Inferior parietal cortex (tissue), 1 donor: Measurements from ENCODE around the gene SEPTIN8.
A peak's percentile ranks its signal among the peaks of the same experiment; 100 is the strongest.

Experiments
- DNase-seq: peaks from one replicate; pipeline ENCODE4 v3.0.0-alpha.2; 2016; ENCODE audit errors: extremely low spot score

SEPTIN8 gene

GRCh38 chr5:132749506-132749905 lies 27.5 kb downstream of the SEPTIN8 start:
- DNase-seq, result no peak

- no peak for DNase-seq
Measured at GRCh38 chr5:132748522-132749000, 28.5 kb downstream of the SEPTIN8 start.

- no peak for DNase-seq
Measured at GRCh38 chr5:132747616-132748440, 29.2 kb downstream of the SEPTIN8 start.

GRCh38 chr5:132746954-132747615 lies 30.0 kb downstream of the SEPTIN8 start, which contains the start of gene CCNI2:
Gene CCNI2 (plus strand): TSS chr5:132747426. CDS start chr5:132747496, 70 bp downstream.
- peak; percentile 52 for DNase-seq

GRCh38 chr5:132746592-132746953 lies 30.5 kb downstream of the SEPTIN8 start:
- no peak for DNase-seq

- no peak for DNase-seq
Measured at GRCh38 chr5:132744659-132745058, 32.4 kb downstream of the SEPTIN8 start.

GRCh38 chr5:132742626-132743025 lies 34.4 kb downstream of the SEPTIN8 start:
- no peak for DNase-seq

GRCh38 chr5:132742158-132742557 lies 34.9 kb downstream of the SEPTIN8 start:
- DNase-seq, result no peak

GRCh38 chr5:132739232-132739631 lies 37.8 kb downstream of the SEPTIN8 start:
- DNase-seq, result no peak

GRCh38 chr5:132737982-132738681 lies 38.9 kb downstream of the SEPTIN8 start:
- DNase-seq, result no peak

- peak; percentile 99 for DNase-seq
Measured at GRCh38 chr5:132736853-132737833, 39.9 kb downstream of the SEPTIN8 start, which contains the start of gene KIF3A. Gene KIF3A (minus strand): TSS chr5:132737546. CDS start chr5:132737419, 127 bp downstream.

- no peak for DNase-seq
Measured at GRCh38 chr5:132734687-132735086, 42.4 kb downstream of the SEPTIN8 start.

GRCh38 chr5:132733499-132734148 lies 43.4 kb downstream of the SEPTIN8 start:
- DNase-seq, result no peak

GRCh38 chr5:132729896-132730295 lies 47.1 kb downstream of the SEPTIN8 start:
- DNase-seq, result no peak

- DNase-seq, result no peak
Measured at GRCh38 chr5:132725745-132726144, 51.3 kb downstream of the SEPTIN8 start.

- no peak for DNase-seq
Measured at GRCh38 chr5:132718544-132719312, 58.3 kb downstream of the SEPTIN8 start.

GRCh38 chr5:132714456-132715307 lies 62.4 kb downstream of the SEPTIN8 start:
- DNase-seq, result peak; percentile 30

GRCh38 chr5:132708645-132709044 lies 68.4 kb downstream of the SEPTIN8 start:
- no peak for DNase-seq

- DNase-seq, result no peak
Measured at GRCh38 chr5:132704875-132705274, 72.2 kb downstream of the SEPTIN8 start.
